ENCODE measurements around the gene BRSK2.
"Not testable (repeated sequence)": the region's sequence is repeated elsewhere in the genome, so short reads cannot be mapped to it uniquely, and the experiment has no call there.

The BRSK2 gene

GRCh38 chr11:1502168-1502953 is 112.6 kb downstream of the BRSK2 start:
- no peak for DNase-seq

DNA sequence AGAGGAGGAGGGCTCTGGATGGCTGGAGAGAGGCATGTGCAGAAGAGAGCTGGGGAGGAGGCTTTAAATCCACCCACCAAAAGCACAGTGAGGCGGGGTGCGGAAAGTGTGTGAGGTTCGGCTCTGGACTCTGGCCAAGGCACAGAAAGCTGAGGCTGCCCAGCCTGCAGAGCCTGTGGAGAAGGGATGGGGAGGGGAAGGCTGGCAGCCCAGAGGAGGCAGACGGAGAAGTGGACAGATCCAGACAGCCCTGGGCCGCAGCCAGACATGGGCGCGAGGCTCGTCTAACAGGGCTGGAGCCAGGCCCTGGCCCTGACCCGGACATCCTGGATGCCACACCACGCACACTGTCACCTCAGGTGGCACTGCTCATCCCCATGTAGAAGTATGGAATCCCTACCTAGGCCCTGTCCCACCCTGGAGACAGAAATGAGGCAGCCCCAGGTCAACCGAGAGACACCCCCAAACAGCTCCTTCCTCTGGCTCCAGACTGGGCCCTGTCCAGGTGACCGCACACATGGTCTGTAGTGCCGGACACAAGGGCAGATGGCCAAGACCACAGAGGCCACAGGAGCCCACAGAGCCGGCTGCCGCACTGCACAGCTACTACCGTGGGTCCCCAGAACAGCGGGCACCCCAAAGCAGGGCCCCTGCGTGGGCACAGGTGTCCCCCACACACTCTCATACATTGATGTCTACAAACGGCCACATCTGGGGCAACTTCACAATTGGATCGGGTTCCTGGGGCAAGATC is 113.4 kb downstream of the BRSK2 start:
- DNase-seq = no peak

DNA sequence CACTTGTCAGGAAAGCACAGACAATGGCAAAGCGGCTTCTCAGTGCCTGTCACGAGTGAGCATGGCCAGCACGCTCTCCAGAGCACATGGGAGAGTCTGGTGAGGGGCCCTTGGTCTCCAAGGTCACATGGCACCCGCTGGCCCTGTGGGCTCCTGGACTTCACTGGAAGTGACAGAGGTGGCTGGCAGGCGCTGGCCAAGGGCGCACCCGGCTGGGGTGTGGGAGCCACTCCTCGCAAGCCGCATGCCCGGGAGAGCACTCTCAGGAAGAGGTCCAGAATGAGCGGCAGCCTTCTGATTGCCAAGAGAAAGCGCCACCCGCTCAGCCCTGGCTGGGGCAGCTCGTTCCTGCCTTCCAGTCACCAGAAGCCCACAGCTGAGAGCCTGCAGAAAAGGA is 114.0 kb downstream of the BRSK2 start:
- DNase-seq = no peak

DNA sequence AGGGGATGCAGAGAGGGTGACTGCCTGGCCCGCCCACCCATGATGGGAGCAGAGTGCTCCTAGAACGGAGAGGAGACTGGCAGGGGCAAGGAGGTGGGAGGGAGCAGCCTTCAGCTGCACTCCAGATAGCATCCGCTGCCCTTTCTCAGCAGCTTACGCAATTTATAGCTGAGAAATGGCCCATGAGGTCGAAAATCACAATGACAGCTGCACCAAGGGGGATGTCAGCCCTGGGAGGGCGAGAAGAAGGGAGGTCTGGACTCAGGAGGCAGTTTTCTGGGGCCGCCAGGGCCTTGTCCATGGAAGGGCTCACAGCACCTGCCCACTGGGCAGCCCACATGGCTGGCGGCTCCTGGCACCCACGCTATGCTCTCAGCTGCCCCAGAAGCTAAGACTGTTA is 114.4 kb downstream of the BRSK2 start:
- no peak for DNase-seq

GRCh38 chr11:1504581-1505290 is 115.0 kb downstream of the BRSK2 start:
- no peak for DNase-seq

DNA sequence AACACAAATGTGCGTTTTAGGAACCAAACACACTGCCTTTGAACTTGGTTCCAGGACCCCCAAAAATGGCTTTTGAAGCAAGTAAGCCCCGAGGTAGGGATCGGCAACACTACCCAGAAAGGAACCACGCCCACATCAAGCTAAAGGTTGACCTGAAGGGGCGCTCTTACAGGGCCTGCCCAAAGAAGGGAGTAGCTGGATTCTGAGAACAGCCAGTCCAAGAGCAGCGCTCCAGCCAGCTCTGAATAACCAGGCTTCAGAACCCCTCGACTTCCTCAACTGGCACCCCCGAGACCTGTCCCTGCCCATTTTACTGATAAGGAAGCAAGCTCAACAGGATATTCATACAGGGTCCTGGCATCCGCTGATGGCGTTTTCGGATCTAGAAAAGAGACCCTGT is 115.7 kb downstream of the BRSK2 start:
- no peak for DNase-seq

GRCh38 chr11:1506981-1507380 is 117.2 kb downstream of the BRSK2 start:
- DNase-seq = no peak

- DNase-seq = no peak
Observed at GRCh38 chr11:1507381-1508140, 117.8 kb downstream of the BRSK2 start.

DNA sequence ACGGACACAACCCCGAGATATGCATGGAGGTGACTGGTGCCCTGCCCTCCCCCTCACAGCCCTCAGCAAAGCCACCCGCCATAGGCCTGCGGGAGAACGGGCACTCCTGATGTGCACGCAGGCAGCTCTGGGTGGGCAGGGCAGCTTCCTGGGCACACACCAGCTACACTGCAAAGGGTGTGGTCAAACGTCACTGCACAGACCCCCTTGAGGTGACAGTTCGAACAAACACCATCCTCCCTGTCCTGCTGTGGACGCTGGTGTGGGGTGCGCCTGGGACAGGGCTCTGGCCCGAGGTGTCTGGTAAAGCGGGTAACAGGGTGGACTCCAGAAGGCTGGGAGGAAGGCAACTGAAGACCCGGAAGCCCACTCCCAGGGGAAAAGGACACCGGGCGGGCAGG is 118.8 kb downstream of the BRSK2 start:
- no peak for DNase-seq

- no peak for DNase-seq
Observed at GRCh38 chr11:1508986-1509385, 119.3 kb downstream of the BRSK2 start.

- DNase-seq = no peak
Observed at GRCh38 chr11:1509626-1510255, 120.0 kb downstream of the BRSK2 start.

DNA sequence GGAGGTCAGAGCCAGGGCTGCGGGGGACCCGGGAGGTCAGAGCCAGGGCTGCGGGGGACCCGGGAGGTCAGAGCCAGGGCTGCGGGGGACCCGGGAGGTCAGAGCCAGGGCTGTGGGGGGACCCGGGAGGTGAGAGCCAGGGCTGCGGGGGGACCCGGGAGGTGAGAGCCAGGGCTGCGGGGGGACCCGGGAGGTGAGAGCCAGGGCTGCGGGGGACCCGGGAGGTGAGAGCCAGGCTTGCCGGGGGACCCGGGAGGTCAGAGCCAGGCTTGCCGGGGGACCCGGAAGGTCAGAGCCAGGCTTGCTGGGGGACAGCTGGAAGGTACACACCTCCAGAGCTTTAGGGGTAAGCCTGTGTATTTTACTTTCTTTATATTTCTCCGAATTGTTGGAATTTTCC is 120.6 kb downstream of the BRSK2 start:
- not testable (repeated sequence) for DNase-seq

- DNase-seq = no peak
Observed at GRCh38 chr11:1510928-1511327, 121.2 kb downstream of the BRSK2 start.

DNA sequence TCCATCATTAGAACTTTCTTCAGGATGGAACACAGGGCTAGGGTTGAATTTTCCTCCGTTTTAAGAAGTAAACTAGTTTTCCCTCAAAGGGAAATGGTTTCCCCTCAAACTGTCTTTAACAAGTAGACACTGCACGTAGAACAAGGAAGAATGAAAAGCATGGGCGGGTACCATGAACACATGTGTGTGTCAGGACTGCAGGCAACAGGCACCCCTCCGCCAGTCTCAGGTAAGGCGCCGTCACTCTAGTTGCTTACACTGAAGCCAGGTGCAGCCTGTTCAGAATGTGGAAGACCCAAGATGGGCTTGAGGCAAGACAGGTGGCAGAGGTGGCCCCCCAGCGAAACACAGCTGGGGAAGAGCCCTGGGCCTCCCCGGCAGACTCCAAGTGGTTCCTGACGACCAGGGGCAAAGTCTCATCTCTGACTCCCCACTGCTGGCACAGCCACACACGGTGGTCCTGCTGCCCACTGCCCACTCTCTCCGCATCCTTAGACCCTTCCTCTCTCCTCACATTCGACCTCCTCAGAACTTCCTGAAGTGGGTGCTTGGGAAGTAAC is 122.3 kb downstream of the BRSK2 start:
- no peak for DNase-seq
